ENCODE measurements around the gene SBF1.
"Not testable (repeated sequence)": the region's sequence is repeated elsewhere in the genome, so short reads cannot be mapped to it uniquely, and the experiment has no call there.

SBF1 gene

GRCh38 chr22:50474710-50475651, at the start of gene SBF1:
Gene SBF1, minus strand, starts transcription at chr22:50475035. Its CDS starts 195 bp downstream, at chr22:50474840.
- DNase-seq: peak; percentile 98

- DNase-seq: no peak
Measured at GRCh38 chr22:50523806-50524675, 49.2 kb upstream of the SBF1 start.

DNA sequence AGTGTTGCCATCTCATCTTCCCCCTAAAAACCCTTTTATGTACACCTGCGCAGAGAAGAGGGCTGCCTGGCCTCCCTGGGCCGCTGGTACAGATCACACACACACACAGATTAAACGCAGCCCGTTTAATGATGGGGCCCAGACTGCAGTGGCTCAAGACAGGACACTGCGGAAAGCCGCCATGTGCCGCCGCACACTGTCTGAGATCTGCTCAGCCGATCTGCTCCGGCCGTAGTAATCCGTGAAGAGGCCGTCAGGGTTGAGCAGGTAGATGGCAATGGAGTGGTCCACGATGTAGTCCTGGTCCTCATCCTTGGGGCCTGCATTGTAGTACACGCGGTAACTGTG, 48.6 kb upstream of the SBF1 start:
- no peak for DNase-seq

GRCh38 chr22:50522806-50523438, 48.1 kb upstream of the SBF1 start:
- DNase-seq: no peak

DNA sequence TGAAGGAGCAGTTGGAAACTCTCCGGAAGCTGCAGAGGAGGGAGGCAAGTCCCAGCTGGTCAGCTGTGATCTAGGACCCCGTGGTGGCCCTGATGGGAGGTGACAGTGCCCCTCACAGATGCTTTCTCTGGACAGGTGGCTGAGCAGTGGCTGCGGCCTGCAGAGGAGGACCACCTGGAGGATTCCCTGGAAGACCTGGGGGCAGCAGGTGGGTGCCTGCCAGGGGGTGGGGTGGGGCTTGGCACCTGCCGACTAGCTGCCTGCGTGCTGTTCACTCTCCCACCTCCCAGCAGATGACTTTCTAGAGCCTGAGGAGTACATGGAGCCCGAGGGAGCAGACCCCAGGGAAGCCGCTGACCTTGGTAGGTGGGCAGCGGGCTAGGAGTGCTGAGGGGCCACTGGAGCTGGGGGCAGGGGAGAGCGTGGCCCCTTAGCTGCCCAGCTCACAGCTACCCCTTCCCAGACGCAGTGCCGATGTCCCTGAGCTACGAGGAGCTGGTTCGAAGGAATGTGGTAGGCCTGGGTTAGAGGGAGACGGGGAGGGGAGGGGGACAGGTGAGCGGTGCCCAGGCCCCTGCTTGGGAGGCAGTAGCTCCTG, 47.5 kb upstream of the SBF1 start:
- no peak for DNase-seq

DNA sequence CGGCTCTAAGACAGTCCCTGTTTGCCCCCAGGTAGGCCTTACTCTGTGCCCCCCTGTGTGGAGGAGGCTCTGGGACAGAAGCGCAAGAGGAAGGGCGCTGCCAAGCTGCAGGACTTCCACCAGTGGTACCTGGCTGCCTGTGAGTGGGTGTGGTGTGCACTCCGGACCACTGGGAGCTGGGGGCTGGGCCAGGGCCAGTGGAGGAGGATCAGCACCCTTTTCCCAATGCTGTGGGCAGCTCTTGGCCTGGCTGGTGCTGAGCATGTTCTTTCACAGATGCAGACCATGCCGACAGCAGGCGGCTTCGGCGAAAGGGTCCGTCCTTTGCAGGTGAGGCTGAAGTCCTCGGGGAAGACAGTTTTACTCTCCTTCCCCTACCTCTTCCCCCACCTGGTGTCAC, 46.9 kb upstream of the SBF1 start:
- no peak for DNase-seq

GRCh38 chr22:50520826-50521453, 46.1 kb upstream of the SBF1 start:
- no peak for DNase-seq

GRCh38 chr22:50520184-50520583, 45.3 kb upstream of the SBF1 start:
- not testable (repeated sequence) for DNase-seq

GRCh38 chr22:50519151-50519550, 44.3 kb upstream of the SBF1 start:
- DNase-seq: no peak

DNA sequence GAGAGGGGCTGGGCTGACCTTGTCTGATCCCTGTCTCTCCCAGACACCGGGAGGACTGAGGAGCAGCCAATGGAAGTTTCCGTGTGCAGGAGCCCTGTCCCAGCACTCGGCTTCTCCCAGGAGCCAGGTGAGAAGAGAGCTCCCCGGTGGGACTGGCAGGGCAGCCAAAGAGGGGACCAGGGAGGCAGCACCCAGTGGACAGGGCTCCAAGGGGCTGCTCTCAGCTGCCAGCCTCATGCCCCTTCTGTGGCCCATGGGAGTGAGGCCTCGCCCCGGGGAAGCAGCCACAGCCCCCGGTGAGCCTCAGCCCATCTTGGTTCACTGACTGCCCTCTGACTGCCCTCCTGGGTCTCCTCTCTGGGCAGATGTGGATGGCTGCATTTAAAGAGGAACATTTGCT, 43.8 kb upstream of the SBF1 start:
- DNase-seq: no peak

DNA sequence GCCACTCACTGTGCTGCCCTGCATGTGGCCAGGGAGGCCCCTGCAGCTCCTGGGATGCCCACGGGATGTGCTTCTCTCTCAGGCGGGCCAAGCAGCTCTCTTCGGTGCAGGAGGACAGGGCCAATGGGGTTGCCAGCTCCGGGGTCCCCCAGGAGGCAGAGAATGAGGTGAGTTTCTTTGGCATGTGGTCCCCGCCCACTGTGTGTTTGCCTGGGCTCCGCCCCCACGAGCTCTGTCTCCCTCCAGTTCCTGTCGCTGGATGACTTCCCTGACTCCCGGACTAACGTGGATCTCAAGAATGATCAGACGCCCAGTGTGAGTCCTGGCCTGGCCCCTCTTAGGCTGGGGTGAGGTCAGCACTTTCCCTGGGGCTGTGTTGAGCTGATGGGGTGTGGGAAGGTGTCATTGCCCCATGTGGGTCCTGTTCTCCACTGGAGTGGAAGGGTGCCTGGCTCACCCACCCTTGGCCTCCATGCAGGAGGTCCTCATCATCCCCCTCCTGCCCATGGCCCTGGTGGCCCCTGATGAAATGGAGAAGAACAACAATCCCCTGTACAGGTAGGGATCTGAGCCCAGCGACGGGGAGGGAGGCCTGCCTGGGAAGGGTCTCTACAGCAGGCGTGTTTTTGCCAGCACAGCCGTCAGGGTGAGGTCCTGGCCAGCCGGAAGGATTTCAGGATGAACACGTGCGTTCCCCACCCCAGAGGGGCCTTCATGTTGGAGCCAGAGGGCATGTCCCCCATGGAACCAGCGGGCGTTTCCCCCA, 42.8 kb upstream of the SBF1 start:
- DNase-seq: no peak

- DNase-seq: no peak
Measured at GRCh38 chr22:50516891-50517290, 42.1 kb upstream of the SBF1 start.

- no peak for DNase-seq
Measured at GRCh38 chr22:50516068-50516467, 41.2 kb upstream of the SBF1 start.

GRCh38 chr22:50513175-50513574, 38.3 kb upstream of the SBF1 start:
- no peak for DNase-seq

DNA sequence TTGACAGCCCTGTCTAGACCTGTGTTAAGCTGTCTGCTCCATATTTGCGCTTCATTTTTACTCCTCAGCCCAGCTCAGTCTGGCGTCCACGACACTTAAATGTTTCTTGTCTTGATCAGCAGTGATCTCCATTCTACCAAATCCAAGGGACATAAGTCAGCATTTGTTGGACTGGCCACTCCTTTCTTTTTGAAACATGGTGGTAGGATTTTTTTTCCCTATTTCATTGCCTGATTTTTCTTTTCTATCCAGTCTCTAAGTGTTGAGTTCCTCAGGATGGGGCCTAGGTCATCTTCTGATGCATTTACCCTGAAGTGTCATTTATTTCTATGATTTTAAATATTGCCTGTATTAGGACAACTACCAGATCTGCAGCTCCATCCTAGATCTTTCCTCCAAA, 34.1 kb upstream of the SBF1 start:
- DNase-seq: no peak

DNA sequence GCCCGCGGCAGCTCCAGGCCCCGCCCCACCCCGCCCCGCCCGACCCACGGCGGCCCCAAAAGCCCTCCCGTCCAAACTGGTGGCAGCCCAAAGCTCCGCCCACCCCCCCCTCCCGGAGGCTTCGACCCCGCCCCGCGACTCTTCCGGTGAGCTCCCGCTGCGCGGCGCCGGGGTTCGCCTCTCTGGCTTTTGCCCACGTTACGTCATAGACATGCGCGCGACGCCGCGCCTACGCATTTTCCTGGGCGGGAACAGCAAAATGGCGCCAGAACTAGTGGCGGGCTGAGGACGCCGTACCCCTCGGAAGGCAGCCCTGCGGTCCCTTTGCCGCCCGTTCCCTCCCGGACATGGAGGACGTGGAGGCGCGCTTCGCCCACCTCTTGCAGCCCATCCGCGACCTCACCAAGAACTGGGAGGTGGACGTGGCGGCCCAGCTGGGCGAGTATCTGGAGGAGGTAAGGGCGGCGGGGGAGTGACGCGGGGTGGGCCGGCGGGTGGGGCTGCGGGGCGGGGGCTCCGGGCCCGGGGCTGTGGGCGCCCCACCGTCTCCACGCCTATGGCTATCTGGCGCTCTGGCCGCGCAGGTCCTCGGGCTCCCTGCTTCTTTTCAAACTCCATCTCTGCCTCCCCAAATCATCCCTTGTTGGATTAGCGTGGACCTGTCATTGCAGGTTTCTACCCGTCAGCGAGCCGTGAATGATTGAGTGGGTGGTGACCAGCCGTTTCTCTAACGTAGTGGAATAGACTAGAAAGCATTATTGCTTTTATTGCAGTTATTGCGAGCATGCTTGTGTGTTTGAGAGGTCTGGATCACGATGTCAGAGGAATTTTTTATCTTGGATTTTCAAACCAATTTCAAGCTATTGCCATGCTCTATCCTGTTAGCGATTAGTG, 33.4 kb upstream of the SBF1 start, which contains the start of gene NCAPH2:
Gene NCAPH2, plus strand, starts transcription at position 234 of the 894 bp plus-strand sequence. Its CDS starts 114 bp downstream, at position 348.
- DNase-seq: peak; percentile 96

GRCh38 chr22:50507421-50507990, 32.7 kb upstream of the SBF1 start, which contains the start of gene LMF2:
Gene LMF2, minus strand, starts transcription at chr22:50507702. Its CDS starts 27 bp downstream, at chr22:50507675.
- DNase-seq: peak; percentile 93

DNA sequence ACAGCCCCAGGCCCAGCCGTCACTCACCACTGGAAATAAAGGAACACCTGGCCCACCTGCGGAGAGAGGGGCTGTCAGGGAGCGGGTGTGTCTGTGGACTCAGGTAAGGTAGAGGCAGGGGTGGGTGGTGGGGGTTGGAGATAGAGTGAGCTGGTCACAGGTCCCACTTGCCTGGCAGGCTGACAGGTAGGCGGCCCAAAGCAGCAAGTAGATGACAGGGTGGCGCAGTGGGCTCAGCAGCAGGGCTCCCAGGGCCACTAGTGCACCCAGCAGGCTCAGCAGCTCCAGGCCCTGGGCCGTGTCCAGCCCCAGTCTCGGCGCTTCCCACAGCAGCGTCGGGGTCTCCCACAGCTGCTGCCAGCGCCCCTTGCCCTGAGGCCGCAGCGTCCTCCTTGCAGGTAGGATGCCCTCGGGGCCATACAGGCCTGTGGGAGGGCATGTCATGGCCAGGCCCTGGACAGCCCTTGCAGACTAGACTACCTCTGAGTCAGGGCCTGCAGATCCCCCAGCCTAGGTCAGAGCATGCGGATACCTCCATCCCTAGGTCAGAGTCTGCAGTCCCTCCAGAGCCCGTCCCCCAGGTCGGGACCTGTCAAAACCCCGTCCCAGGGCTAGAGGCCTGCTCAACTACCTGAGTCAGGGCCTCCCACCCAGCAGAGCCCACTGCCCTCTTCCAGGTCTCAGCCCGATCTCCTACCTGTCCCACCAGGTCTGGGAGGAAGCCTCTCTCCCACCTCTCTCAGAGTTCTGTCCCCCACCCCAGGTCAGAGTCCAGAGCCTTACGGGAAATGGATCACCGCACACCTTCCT, 32.0 kb upstream of the SBF1 start:
- no peak for DNase-seq

Measured in 8988T (cell line).